HG03457 (cell line): ENCODE measurements around the gene NAA80.
A peak's percentile ranks its signal among the peaks of the same experiment; 100 is the strongest.
"Not testable (repeated sequence)": the region's sequence is repeated elsewhere in the genome, so short reads cannot be mapped to it uniquely, and the experiment has no call there.

ENCODE experiments used
- ATAC-seq: cut with Tn5 transposase; IDR thresholded peaks from one replicate; pipeline ENCODE4 v1.9.1; 2021; ENCODE audit warnings: moderate number of reproducible peaks; ENCODE audit not compliant: unreplicated experiment

Gene NAA80

DNA sequence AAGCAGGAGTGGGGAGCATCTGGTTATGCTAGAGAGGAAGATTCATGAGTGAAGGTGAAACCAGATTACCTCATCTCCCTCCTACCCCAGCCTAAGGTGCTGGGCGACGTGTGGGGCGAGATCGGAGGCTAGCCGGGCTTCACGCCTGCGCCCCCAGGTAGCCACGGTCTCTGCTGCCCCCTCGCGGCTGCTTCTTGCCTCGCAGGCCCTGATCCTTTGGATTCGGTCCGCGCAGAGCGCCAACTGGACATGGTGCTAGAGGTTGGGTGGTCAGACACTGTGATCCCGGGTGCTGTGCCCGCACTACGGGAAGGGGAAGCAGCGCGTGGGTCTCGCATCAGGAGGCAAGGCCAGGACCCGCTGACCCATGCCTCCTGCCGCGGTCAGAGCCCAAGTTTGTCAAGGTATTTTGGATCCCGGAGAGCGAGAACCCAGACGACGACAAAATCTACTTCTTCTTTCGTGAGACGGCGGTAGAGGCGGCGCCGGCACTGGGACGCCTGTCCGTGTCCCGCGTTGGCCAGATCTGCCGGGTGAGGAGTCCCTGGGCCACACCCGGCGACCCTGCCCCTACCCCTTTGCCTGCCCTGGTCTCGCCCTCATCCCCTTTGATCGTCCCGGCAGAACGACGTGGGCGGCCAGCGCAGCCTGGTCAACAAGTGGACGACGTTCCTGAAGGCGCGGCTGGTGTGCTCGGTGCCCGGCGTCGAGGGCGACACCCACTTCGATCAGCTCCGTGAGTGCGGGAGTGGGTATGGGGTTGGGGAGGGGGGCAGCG is 26.1 kb downstream of the NAA80 start:
- ATAC-seq: peak; percentile 60

DNA sequence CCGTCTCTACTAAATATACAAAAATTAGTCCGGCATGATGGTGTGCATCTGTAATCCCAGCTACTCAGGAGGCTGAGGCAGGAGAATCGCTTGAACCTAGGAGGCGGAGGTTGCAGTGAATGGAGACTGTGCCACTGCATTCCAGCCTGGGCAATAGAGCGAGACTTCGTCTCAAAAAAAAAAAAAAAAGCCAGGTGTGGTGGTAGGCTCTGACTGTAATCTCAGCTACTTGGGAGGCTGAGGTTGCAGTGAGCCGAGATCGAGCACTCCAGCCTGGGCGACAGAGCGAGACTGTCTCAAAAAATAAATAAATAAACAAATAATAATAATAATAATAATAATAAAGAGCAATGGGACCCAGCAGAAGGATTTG is 26.7 kb downstream of the NAA80 start:
- ATAC-seq: not testable (repeated sequence)

DNA sequence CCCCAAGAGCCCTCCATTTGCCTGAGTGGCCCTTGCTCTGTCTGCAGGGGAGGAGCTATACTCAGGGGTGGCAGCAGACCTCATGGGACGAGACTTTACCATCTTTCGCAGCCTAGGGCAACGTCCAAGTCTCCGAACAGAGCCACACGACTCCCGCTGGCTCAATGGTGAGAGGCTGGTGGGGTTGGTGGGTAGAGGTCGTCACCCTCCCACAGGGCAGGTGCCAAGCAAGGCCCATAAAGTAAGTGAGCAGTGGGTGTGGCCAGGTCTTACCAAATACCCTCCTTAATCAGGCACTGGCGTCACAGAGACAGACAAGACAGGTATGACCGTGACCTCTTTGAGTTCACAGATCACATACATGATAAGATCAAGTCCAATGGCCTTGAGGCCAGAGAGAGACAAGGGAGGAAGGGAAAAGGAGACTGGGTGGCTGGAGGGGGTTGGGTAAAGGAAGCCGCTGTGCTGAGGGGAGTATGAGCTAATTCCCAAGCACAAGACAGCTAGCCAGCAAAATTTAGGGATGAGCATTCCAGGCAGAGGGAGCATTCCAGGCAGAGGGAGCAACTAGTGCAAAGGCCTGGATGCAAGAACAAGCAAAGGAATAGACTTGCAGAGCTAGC is 27.8 kb downstream of the NAA80 start:
- ATAC-seq: no peak

DNA sequence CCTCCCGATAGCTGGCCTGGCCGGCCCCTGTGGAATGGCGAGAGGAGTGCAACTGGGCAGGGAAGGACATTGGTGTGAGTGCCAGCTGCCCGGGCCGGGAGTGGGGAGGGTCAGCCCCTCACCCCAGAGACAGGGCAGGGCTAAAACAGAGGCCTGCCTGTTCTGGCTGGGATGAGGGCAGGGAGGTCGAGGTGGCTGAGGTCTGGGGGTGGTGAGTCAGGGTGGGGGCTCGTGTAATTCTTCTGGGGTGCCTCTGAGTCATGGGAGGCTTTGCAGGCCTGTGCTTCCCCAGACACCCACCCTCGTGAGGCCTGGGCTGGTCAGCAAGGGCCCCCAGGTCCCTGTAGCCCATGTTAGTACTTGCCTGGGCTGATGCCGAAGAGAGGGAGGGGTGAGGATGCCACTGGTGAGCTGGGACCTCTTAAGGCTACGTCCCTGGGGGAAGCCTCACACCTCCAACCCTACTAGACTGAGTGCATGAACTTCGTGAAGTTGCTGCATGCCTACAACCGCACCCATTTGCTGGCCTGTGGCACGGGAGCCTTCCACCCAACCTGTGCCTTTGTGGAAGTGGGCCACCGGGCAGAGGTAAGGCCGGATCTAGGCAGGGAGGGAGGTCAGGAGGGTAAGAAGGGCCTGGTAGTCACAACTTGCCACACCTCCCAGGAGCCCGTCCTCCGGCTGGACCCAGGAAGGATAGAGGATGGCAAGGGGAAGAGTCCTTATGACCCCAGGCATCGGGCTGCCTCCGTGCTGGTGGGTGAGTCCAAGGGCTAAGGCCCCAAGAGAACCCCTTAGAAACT is 28.6 kb downstream of the NAA80 start:
- no peak for ATAC-seq

DNA sequence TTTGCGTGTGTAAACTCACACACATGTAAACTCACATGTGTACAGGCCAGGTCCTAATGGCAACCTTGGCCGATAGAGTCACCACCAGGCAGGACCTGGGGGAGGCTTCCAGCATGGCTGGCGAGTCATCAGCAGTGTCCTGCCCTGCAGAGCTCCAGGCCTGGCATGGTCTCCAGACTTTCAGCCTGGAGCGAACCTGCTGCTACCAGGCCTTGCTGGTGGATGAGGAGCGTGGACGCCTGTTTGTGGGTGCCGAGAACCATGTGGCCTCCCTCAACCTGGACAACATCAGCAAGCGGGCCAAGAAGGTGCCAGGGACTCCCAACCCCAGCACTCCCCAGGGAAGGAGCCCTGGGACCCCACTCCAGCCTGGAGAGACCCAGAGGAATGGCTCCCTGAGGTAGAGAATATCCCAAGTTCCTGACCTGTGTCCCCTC is 29.2 kb downstream of the NAA80 start:
- no peak for ATAC-seq

DNA sequence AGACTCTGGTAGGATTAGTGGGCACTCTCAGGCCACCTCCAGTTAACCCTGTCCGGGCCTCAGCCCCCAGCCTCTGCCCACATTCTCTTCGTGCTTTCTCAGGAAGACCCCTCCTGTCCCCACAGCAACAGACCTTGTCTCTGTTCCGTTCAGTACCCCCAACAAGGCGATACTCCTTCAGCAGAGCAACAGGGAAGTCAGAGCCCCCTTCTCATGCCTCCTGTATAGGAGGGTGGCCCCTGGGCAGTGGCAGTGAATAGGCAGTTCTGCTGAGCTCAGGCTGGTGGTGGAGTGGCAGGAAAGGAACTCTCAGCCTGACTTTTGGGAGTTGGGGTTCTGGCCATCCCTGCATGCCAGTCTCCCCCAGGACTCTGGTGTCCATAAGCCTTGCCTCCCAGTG is 29.7 kb downstream of the NAA80 start:
- ATAC-seq: no peak

DNA sequence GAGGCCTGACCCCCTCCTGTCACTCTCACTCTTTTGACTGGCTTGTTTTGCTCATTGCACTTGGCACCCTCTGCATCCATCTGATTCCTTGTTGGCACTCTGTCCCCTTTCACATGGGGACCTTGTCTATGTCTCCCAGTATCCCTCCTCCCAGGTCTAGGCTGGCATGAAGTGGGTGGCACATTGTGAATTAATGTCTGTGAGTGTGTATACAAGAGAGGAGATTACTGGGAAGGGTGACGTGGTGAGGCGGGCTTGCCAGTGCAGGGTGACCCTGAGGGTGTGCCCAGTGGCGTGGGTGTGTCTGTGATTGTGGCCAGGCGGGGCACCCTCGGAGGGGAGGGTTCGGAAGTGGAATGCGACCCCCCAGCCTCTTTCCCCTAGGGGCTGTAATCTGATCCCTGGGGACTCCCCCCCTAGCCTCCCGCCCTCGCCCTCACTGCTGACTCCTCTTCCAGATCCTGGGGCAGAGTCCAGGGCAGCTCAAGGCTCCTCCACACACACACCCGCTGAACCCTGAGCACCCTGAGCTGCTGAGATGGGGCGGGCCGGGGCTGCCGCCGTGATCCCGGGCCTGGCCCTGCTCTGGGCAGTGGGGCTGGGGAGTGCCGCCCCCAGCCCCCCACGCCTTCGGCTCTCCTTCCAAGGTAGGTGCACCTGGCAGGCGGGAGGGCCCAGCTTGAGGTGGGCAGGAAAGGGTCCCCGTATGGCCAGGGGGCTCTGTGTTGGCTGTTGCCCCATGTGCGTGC is 30.3 kb downstream of the NAA80 start, which contains the start of gene SEMA3B:
Gene SEMA3B (plus strand): TSS at position 445 of the 749 bp plus-strand sequence. CDS start 94 bp downstream, at position 539.
- no peak for ATAC-seq

DNA sequence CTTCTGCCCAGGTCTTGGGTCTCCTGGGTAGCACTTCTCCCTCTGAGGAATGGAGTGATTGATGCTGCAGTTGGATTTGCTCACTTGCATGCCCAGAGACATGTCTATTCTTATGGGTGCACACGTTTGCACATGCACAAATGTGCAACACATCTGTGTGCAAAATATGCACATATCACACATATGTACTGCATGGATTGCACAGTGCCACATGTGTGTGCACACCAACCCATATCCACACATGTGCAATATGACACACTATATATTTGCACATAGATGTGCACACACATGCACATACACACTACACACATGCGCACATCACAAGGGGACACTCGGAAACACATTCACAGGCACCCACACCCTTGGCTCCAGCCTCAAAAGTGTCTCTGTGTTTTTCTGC is 30.9 kb downstream of the NAA80 start:
- no peak for ATAC-seq

DNA sequence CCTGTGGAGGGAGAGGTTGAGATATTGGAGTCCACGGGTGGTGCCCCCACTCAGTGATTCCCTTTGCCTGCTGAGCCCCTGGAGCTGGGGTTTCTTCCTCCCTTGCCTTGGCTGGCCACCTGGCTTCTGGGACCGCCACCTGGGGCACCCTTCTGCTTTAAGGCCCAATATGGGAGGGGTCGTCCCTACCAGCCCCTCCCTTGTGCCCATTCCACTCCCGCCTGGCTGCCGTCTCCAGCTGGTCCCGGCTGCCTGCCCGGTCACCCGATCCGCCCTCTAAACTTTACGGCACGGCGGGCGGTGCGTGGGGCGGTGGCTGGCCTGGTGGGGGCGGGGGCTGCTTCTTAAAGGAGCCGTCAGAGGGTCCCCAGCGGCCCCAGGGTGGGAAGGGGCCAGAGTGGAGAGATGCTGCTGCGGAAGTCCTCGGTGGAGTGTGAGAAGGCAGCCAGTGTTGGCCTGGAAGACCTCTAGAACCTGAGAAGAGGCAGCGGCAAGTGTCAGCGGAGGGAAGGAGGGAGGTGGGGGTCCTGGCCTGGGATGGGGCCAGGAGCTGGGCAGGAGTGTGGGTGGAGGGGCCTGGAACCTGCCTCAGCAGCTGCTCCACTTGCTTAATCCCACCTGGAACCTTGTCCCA is 31.8 kb downstream of the NAA80 start:
- ATAC-seq: no peak

DNA sequence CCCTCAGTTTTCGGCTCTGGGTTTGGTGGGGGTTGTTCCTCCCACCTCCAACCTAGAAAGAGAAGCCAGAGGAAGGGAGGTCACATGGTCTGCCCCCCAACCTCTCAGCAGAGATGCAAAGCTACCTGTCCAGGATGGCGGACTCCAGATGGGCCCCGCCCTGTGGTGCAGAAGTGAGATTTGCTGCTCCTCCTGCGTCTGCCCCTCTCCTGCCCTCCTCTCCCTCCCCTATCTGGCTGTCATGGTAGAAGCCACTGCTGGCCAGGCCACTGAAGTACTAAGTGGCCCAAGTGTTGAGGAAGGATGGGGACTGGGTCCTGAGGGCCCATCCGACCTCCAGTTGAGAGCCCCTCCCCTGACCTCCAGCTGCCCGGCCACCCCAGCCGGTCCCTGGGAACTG is 32.4 kb downstream of the NAA80 start:
- ATAC-seq: no peak

DNA sequence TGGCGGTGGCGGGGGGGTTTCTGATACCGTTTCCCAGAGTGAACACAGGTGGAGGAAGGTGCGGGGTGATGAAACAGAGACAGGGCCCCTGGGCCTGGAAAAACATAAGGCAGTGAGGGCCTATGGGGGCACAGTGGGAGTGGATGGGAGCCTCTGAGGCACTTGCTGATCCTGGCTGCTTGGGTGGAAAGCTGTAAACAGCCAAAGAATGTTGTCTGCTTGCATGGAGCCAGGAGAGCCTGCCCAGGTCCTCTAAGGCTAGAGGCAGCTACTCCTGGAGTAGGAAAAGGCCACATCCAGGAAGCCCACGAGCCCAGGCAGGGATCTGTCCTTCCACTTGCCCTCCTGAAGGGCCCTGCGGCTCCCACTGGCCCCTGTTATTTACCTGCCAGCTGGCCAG is 33.2 kb downstream of the NAA80 start:
- no peak for ATAC-seq

DNA sequence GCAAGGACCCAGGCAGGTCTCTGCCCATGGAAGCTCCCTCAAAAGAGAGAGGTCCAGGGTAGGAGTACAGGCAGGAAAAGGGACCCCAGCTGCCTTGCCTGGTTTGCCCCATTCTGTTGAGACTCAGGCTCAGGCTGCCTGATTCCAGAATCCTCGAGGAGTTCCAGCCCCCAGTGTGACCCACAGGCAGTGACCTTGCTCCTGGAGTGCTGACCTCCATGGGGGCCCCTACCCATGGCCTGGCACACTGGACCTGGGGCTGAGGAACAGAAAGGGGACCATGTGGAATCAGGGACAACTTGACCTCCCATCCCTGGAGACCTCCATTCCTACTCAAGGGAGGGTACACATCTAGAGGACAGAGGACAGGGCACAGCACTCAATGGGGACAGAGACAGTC is 33.6 kb downstream of the NAA80 start:
- no peak for ATAC-seq

DNA sequence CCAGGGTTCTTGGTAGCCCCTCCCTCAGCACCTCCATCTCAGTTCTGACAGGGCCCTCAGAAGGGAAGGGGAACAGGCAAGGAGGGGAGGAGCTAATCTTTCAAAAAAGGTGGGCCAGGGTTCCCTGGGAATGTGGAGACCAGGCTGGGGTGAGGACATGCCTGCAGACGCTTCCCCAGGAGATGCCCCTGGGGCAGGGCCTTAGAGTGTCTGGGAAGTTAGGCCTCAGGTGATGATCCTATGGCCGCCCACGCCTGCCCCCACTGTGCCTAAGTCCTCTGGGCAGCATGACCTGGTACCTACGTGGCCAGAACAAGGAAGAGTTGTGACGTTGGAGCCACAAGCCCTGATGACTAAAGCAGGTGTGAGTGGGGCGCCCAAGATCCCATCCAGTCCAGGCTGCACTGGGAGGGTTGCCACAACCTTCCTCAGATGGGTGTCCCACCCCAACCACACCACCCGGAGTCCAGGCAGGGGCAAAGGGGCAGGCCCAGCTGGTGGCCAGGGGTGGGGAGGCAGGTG is 34.2 kb downstream of the NAA80 start:
- ATAC-seq: no peak

DNA sequence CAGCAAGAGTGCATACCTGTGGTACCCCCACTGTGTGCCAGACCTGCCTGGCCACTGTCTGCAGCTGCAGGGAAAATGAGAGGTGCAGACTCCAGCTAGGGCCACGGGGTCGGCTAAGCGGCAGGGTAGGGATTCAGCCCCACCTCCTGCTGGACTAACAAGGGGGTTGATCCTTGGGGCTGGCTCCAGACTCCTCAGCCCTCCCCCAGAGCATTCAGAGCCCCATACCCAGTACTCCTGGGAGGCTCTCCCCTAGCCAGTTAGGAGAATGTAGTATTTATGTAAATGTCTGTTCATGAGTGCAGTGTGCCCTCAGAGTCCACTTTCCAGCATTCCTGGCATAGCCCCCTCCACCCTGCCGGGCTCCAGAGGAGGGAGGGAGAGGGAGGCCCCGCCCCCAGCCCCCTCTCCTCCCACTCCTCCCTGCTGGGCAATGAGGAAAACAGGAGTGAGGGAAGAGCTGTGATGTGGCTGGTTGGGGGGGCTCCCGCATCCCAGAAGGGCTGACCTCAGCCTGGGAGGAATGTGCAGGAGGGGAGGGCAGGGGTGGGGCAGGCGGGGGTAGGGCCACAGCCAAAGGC is 34.7 kb downstream of the NAA80 start:
- no peak for ATAC-seq

DNA sequence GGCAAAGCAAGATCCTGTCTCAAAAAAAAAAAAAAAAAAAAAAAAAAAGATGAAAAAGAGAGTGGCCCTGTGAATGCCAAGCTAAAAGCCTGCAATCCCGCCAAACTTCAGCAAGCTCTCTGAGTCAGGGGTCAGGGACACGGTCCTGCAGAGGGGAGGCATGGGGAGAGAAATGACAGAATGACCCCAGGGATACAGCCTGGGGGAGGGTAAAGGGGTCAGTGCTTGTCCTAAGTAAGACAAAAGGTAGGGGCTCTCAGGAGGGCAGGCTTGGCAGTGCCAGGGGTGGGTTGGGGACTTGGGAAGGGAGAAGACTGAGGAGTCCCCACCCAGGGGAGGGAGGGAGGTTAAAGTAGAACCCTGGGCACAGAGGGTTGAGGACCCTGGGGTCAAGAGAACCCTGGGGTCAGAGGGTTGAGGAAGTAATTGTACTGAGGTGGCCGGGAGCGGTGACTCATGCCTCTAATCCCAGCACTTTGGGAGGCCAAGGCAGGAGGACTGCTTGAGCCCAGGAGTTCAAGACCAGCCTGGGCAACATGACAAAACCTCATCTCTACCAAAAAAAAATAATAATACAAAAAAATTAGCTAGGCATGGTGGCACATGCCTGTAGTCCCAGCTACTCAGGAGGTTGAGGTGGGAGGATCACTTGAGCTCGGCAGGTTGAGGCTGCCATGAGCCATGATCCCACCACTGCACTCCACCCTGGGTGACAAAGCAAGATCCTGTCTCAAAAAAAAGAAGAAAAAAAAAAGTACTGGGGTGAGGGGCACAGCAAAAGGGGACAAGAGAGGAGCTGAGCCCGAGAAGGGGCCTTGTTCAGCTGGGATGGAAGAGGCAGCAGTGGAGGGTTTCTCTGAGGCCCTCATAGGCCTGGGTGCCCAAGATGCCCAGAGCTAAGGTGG is 35.5 kb downstream of the NAA80 start:
- no peak for ATAC-seq

DNA sequence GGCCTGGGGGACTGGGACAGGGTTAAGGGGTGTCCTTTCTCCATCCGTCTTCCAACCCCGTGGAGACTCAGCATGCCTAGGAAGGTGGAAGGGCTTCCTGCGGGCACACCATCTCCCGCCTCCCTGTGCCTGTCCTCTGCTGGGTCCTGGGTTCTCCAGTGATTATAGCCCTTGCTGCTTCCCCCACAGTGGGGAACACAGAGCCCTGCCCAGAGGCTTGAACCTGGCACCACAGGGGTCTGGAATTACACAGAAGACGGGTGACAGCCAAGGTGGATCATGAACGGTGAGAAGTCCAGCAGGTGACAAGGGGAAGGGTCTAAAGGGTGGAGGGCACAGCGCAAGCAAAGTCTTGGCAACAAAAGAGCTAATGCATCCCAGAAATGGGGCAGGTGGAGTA is 36.4 kb downstream of the NAA80 start:
- ATAC-seq: no peak

DNA sequence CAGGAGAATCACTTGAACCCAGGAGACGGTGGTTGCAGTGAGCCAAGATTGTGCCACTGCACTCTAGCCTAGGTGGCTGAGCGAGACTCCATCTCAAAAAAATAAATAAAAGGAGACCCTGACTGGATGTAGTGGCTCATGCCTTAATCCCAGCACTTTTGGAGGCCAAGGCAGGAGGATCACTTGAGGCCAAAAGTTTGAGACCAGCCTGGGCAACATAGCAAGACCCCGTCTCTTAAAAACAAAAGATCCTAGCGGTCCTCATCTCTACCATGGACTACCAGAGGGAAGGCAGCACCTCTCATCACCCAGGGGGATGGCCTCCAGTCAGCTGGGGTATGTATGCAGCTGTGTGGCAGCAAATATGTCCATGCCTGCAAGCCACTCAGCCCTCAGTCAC is 37.0 kb downstream of the NAA80 start:
- ATAC-seq: not testable (repeated sequence)

DNA sequence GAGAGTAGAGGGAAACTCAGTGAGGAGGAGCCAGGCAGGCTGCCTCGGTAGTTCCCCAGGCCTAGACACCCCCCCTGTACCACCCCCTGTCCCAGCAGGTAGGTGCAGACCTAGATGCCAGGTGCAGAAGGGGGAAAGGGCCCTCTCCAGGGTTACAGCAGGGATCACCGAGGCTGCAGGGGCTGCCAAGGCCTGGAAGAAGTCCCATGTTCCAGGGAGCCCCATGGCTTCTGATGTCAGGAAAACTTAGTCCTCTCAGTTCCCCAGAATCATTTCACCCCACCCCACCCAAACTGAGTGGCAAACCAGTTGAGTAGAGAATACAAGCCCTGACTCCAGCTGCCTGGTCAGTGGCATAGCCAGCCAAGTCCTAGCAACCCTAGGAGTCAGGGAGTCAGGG is 37.7 kb downstream of the NAA80 start:
- no peak for ATAC-seq

DNA sequence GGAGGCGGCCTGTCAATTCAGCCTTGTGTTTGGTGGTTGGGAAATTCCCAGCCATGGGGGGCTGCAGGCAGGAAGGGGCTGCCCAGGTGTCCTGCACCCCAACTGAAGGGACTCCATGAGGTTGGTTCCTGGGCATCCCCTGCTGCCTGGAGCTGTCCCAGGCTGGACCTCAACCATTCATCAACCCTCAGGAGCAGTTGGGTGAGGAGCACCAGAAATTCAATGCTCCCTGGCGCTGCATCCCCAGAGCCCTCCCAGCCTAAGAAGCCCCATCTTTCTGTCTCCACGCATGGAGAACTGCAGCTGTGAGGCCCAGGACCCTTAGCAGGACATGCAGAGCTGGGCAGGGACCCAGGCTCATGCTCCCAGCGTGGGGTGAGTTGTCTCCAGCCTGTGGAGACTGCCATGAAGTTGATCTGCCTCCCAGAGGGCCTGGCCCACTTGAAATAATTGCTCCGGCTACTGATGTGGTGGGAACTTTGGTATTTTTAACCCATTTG is 38.2 kb downstream of the NAA80 start:
- no peak for ATAC-seq
